Heart right ventricle (tissue), 16 donors: Measurements from ENCODE around the gene BCDIN3D. TPM values are rescaled to one million over a fixed set of nuclear protein-coding genes. Genes with fewer than 3 reads are reported as not detected.

Experiments used
- ATAC-seq, 8 donors: fragments of 200-7000 bp; cut with Tn5 transposase; one replicate each; pipeline ENCODE4 v1.9.1; 2020; ENCODE audit warnings: mild to moderate bottlenecking in 8 of 8, moderate library complexity in 8 of 8, moderate number of reproducible peaks in 1 of 8
- DNase-seq, 2 donors: peaks; one replicate each; pipeline ENCODE4 v3.0.0-alpha.2; 2020
- H3K27ac ChIP-seq, 10 donors: fragments of 200-600 bp; sonication (generic) in 2 of 10; one replicate each; pipeline versions ENCODE4 v1.5.0 to v1.8.0; 2020 to 2022; ENCODE audit warnings: mild to moderate bottlenecking in 3 of 10
- H3K27me3 ChIP-seq, 7 donors: fragments of 200-600 bp; one replicate each; pipeline ENCODE4 v1.8.0; 2021 to 2022; ENCODE audit warnings: mild to moderate bottlenecking in 2 of 7
- H3K36me3 ChIP-seq, 9 donors: fragments of 200-600 bp; sonication (generic) in 1 of 9; one replicate each; pipeline versions ENCODE4 v1.5.0 to v1.8.0; 2020 to 2022; ENCODE audit warnings: mild to moderate bottlenecking in 2 of 9
- H3K4me1 ChIP-seq, 9 donors: fragments of 200-600 bp; sonication (generic) in 1 of 9; one replicate each; pipeline versions ENCODE4 v1.5.0 to v1.8.0; 2020 to 2022; ENCODE audit warnings: mild to moderate bottlenecking in 4 of 9
- H3K4me3 ChIP-seq, 10 donors: fragments of 200-600 bp; sonication (generic) in 2 of 10; one replicate each; pipeline versions ENCODE4 v1.5.0 to v1.8.0; 2020 to 2022; ENCODE audit warnings: mild to moderate bottlenecking in 7 of 10, moderate library complexity in 2 of 10
- H3K9me3 ChIP-seq, 11 donors: fragments of 200-600 bp in 10 of 11; sonication (generic) in 2 of 11; one replicate each; pipeline versions ENCODE4 v1.5.0 to v1.8.0; 2013 to 2022; ENCODE audit warnings: mild to moderate bottlenecking in 2 of 11, control low read depth in 1 of 11, moderate library complexity in 1 of 11
- WGBS, 2 donors: extraction: QIAGEN DNeasy Blood & Tissue Kit; methylation state at CpG; one replicate each; pipeline ENCODE4 v1.1.7; 2013; ENCODE audit warnings: inconsistent platforms in 1 of 2; 5-methylcytosine and 5-hydroxymethylcytosine counted together
- intact Hi-C, 10 donors: fragments of 100-400 bp; cut with DNase I; formaldehyde crosslinking; loops; one replicate each; pipeline versions ENCODE4 v1.11.1 to v1.14.2; 2022
- polyA plus RNA-seq, 2 donors: library from polyadenylated mRNA; stranded (reverse); fragments of 200-250 nt; gene quantifications; one replicate each; pipeline ENCODE4 v1.2.3, GENCODE V29; 2013
- total RNA-seq, 10 donors: library from RNA; stranded (reverse); fragmentation: NEBNext Ultra II Directional in 3 of 10; extraction: Animal tissue kit (Norgen Biotek cat#: 25700) in 3 of 10; gene quantifications; one replicate each; pipeline versions ENCODE4 v1.2.1 to v1.2.4, GENCODE V29; 2021 to 2023
- TF ChIP-seq, protein P1 (sequence below), 9 donors: fragments of 200-600 bp; sonication (generic) in 2 of 9; IDR thresholded peaks; one replicate each; pipeline versions ENCODE4 v1.5.0 to v1.8.0; 2021 to 2022; ENCODE audit warnings: antibody characterized with exemption in 9 of 9, mild to moderate bottlenecking in 5 of 9, moderate library complexity in 1 of 9
- donor health status: Arrhythmogenic right ventricular cardiomyopathy.
- donor health status: ischemic (EF 13 %, LVEDD 7.1; RV severe dilation, severe dysfunction).
- donor health status: healthy with polysubstance abuse.
- donor health status: DM: no; HTN: yes; CAD: no.
- donor health status: DM: no; HTN: no; CAD: no.
- donor health status: ischemic (EF 25% LVEDD 6.9; RV normal size, moderate dysfunction).
- donor health status: ischemic (EF 25% LVEDD 5.7; RV mildly dilated, moderate dysfunction).
- donor health status: healthy.
- donor health status: DM: yes; HTN: yes; CAD: no.
- donor health status: Ischemic cardiomyopathy.
- donor health status: ischemic (EF 35%, LVEDD 5.7; RV mildly dilated, moderate dysfunction).
- donor health status: nonischemic (EF 11% LVEDD 7.7; RV severe dilation, severe dysfunction).
- donor health status: DM: yes; HTN: yes; CAD: no.
- donor health status: PGD.
- donor health status: ischemic (EF 29% LVEDD 5.4; RV normal size, mild dysfunction).
- donor health status: nonischemic (EF 23%, LVEDD 6.1; RV moderate dilation, normal function).

BCDIN3D gene
- total and polyA plus RNA-seq, 12 donors = 1.1 to 3.9 (median 2.1) TPM

- Histone ChIP-seq H3K9me3 (no peaks in the 10 kb centered on the region), H3K27ac (no peak overlapping the region), H3K27me3 (peaks cover 0 to 20% (median 0%) of the 10 kb centered on the region in 7 donors), H3K4me3 (no peak overlapping the region), H3K4me1 (no peaks in the 10 kb centered on the region), H3K36me3 (no peaks in the 10 kb centered on the region)
- ATAC-seq (no peak), DNase-seq (no peak)
- intact Hi-C loops = loop anchor here in 1 of 10 donors (2.0 kb wide), 1 partner anchor 40 kb away; no protein-coding TSS in a partner anchor
- 79 to 83% methylated on average over 2 of the region's 2 CpGs for WGBS, 2 donors
- TF ChIP-seq, protein P1, sequence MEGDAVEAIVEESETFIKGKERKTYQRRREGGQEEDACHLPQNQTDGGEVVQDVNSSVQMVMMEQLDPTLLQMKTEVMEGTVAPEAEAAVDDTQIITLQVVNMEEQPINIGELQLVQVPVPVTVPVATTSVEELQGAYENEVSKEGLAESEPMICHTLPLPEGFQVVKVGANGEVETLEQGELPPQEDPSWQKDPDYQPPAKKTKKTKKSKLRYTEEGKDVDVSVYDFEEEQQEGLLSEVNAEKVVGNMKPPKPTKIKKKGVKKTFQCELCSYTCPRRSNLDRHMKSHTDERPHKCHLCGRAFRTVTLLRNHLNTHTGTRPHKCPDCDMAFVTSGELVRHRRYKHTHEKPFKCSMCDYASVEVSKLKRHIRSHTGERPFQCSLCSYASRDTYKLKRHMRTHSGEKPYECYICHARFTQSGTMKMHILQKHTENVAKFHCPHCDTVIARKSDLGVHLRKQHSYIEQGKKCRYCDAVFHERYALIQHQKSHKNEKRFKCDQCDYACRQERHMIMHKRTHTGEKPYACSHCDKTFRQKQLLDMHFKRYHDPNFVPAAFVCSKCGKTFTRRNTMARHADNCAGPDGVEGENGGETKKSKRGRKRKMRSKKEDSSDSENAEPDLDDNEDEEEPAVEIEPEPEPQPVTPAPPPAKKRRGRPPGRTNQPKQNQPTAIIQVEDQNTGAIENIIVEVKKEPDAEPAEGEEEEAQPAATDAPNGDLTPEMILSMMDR (IDR thresholded peaks at IDR 0.05) = no peak
Measured at GRCh38 chr12:49891012-49891411, 48.1 kb upstream of the BCDIN3D start.

- Histone ChIP-seq H3K27ac (no peak overlapping the region), H3K36me3 (no peaks in the 10 kb centered on the region), H3K4me3 (no peak overlapping the region), H3K27me3 (peaks cover 0 to 20% (median 3%) of the 10 kb centered on the region in 7 donors), H3K4me1 (no peaks in the 10 kb centered on the region), H3K9me3 (no peaks in the 10 kb centered on the region)
- TF ChIP-seq, protein P1 (IDR thresholded peaks at IDR 0.05) = no peak
- WGBS, 2 donors = 86 to 87% methylated on average over 3 to 4 of the region's 4 CpGs
- ATAC-seq = no peak
- DNase-seq = no peak
- intact Hi-C loops = loop anchor here in 1 of 10 donors (2.0 kb wide), 1 partner anchor 39 kb away; no protein-coding TSS in a partner anchor
Measured at GRCh38 chr12:49890096-49890461, 47.2 kb upstream of the BCDIN3D start.

GRCh38 chr12:49889361-49890095, 46.6 kb upstream of the BCDIN3D start:
- no peak for ATAC-seq
- H3K9me3 ChIP-seq = no peaks in the 10 kb centered on the region
- TF ChIP-seq, protein P1 (IDR thresholded peaks at IDR 0.05) = no peak
- no peaks in the 10 kb centered on the region for H3K4me1 ChIP-seq
- intact Hi-C loops = loop anchor here in 1 of 10 donors (2.0 kb wide), 1 partner anchor 39 kb away; no protein-coding TSS in a partner anchor
- H3K36me3 ChIP-seq = no peaks in the 10 kb centered on the region
- peaks cover 0 to 25% (median 8%) of the 10 kb centered on the region in 7 donors for H3K27me3 ChIP-seq
- no peak for DNase-seq
- WGBS, 2 donors = 84 to 93% methylated on average over 10 of the region's 10 CpGs
- no peak overlapping the region for H3K27ac ChIP-seq
- no peak overlapping the region for H3K4me3 ChIP-seq

- H3K9me3 ChIP-seq = no peaks in the 10 kb centered on the region
- H3K4me3 ChIP-seq = no peak overlapping the region
- no peak overlapping the region for H3K27ac ChIP-seq
- intact Hi-C loops = no loop called here
- peaks cover 0 to 34% (median 9%) of the 10 kb centered on the region in 7 donors for H3K27me3 ChIP-seq
- no peak for ATAC-seq
- TF ChIP-seq, protein P1 (IDR thresholded peaks at IDR 0.05) = no peak
- no peaks in the 10 kb centered on the region for H3K36me3 ChIP-seq
- H3K4me1 ChIP-seq = no peaks in the 10 kb centered on the region
- WGBS, 2 donors = 94 to 98% methylated on average over 13 of the region's 13 CpGs
- DNase-seq = no peak
Measured at GRCh38 chr12:49888461-49889151, 45.7 kb upstream of the BCDIN3D start.
